GM13976 (cell line): Measurements from ENCODE around the gene FCRL3.
A peak's percentile ranks its signal among the peaks of the same experiment; 100 is the strongest.

Source experiments
- DNase-seq: peaks from one replicate; pipeline ENCODE4 v3.0.0; 2012; ENCODE audit warnings: low spot score
- CTCF ChIP-seq: IDR thresholded peaks from 2 replicates; pipeline ENCODE4 v1.5.1; 2012; ENCODE audit warnings: borderline replicate concordance, mild to moderate bottlenecking; ENCODE audit not compliant: insufficient read depth; ENCODE audit errors: extremely low read depth, missing control alignments, control extremely low read depth
- in situ Hi-C: fragments of 300-500 bp; cut with MboI; formaldehyde crosslinking; loops from one replicate; pipeline ENCODE4 v1.12.0; 2022; ENCODE audit warnings: low sequenced_read_pairs, mixed read lengths, inconsistent platforms; ENCODE audit not compliant: unreplicated experiment

FCRL3 gene

GRCh38 chr1:157702308-157702825 is 1.8 kb upstream of the FCRL3 start:
- no peak for DNase-seq
- no peak for TF ChIP-seq CTCF
- in situ Hi-C loops: no loop called here

GRCh38 chr1:157700305-157700704 is 264 bp downstream of the FCRL3 start:
- TF ChIP-seq CTCF: no peak
- DNase-seq: no peak
- in situ Hi-C loops: no loop called here

- in situ Hi-C loops: no loop called here
- no peak for DNase-seq
- TF ChIP-seq CTCF: no peak
These were observed 2.6 kb downstream of the FCRL3 start for GRCh38 chr1:157697781-157698569.

GRCh38 chr1:157696966-157697628 is 3.5 kb downstream of the FCRL3 start:
- no peak for DNase-seq
- in situ Hi-C loops: no loop called here
- no peak for TF ChIP-seq CTCF

- no peak for TF ChIP-seq CTCF
- DNase-seq: no peak
- in situ Hi-C loops: no loop called here
These were observed 5.2 kb downstream of the FCRL3 start for GRCh38 chr1:157695417-157695816.

- DNase-seq: peak; percentile 59
- TF ChIP-seq CTCF: peak; percentile 54
- in situ Hi-C loops: no loop called here
These were observed 9.2 kb downstream of the FCRL3 start for GRCh38 chr1:157691285-157691920.
